ENCODE results near the gene SIGLEC1. TPM values are rescaled to one million over a fixed set of nuclear protein-coding genes. Genes with fewer than 3 reads are reported as not detected.

The SIGLEC1 gene
- polyA plus RNA-seq, 12 donors: 2.9 to 5.6 (median 4.0) TPM; not detected in 1

GRCh38 chr20:3728876-3729275, 16.5 kb upstream of the SIGLEC1 start:
- no peak for DNase-seq

GRCh38 chr20:3728354-3728753, 16.0 kb upstream of the SIGLEC1 start:
- DNase-seq: no peak

GRCh38 chr20:3727401-3728021, 15.1 kb upstream of the SIGLEC1 start:
- DNase-seq: peak; percentile 49

- no peak for DNase-seq
These were observed 12.0 kb upstream of the SIGLEC1 start for GRCh38 chr20:3724356-3724755.

DNA sequence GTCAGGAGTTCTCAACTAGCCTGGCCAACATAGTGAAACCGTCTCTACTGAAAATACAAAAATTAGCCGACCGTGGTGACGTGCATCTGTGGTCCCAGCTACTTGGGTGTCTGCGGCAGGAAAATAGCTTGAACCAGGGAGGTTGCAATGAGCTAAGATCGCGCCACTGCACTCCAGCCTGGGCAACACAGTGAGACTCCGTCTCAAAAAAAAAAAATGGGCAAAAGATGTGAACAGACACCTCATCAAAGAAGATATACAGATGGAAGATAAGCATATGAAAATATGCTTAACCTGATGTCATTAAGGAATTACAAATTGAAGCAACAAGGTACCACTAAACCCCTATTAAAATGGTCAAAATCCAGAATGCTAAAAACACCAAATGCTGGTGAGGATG, 10.9 kb upstream of the SIGLEC1 start:
- no peak for DNase-seq

DNA sequence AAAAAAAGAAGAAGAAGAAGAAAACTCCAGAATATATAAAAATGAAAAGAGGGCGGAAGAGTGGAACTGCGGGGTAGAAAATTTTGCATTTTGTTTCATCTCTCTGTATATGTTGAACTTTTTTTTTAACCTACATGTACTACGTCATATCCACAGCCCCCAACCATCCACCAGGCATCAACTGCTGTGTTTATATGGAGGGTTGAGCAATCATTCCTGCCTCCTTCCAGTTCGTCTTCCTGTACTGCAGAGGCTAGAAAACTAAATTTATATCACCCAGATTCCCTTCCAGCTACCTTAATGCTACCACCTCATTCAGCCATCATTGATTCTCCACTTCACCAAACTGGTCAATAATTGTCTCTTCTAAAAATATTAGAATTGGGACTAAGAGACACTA, 9.5 kb upstream of the SIGLEC1 start:
- DNase-seq: no peak

- DNase-seq: no peak
These were observed 8.2 kb upstream of the SIGLEC1 start for GRCh38 chr20:3720626-3721025.

GRCh38 chr20:3720068-3720467, 7.7 kb upstream of the SIGLEC1 start:
- DNase-seq: no peak

- DNase-seq: no peak
These were observed 6.6 kb upstream of the SIGLEC1 start for GRCh38 chr20:3719046-3719445.

GRCh38 chr20:3716195-3716834, 3.9 kb upstream of the SIGLEC1 start:
- no peak for DNase-seq

- DNase-seq: no peak
These were observed 1.7 kb upstream of the SIGLEC1 start for GRCh38 chr20:3714092-3714491.

DNA sequence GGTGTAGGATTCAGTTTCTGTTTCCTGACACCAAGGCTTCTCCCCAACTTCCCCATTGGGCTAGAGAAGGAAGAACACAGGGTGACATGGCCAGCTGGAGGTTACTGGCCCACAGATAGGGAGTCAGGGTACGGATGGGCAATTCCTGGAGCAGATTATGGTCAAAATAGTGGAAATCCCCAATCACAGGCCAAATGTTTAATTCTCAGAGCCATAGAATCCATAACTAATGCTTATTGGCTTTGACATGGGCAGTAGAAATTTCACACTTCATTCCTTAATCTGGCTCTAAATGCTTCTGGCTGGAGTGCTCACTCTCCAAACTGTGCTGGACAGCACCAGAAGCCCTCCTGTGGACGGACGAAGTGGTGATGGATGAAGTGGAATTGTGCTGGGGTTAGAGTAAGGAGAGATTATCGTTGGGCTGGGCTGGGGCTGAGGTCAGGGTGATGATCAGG, 887 bp downstream of the SIGLEC1 start:
- DNase-seq: no peak

DNA sequence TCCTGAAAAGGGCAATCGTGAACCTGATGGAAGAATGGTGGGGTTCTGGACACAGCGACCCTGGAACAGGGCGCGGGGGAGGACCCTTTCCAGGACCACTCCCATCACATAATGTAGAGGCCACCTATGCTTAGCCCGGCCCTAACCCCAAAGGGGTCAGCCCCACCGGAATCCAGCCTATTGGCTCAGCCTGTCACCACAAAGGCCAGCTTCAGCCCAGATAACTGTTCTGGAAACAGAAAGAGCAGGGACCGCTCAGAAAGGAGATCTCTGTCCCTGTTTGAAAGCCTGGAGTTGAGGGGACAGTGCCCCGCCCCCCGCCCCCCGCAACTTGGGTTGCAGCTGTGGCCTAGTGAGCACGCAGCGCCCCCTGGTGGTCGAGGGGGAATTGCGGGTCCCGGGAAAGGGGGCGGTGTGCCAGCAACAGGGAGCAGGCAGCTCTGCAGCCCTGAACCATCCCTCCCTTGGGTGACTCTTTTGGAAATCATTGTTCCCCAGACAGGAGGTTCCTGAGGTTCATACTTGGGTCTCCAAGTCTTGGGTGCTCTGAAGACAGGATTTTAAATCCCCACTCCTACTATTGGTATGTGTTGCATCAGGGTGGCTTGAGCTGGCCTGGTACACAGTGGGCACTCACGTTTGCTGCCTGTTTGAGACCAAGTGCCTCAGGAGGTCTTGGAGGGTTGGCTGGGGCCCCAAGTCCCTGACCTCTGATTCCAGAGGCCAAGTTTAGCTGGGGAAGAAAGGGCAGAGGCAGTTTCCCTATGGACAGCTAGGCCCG, 1.5 kb downstream of the SIGLEC1 start:
- DNase-seq: peak; percentile 79

DNA sequence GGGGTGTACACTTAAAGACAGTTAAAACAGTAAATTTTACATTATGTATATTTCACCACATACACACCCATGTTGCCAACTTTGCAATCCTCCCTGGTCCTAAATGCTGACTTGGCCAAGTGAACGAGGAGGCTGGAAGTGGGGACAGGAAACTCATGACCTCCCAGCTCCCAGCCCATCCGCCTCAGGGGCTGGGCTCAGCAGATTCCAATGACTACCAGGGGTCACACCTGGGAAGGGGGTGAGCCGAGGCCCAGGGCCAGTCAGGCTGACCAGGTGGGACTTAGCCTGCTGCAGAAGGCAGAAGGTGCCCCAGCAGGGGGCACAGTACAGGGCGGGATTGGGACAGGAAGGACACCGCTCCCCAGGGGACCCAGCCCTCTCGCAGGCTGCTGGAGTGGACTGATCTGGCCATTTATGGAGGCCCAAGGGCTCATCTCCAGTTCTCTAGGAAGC, 2.4 kb downstream of the SIGLEC1 start:
- no peak for DNase-seq

DNA sequence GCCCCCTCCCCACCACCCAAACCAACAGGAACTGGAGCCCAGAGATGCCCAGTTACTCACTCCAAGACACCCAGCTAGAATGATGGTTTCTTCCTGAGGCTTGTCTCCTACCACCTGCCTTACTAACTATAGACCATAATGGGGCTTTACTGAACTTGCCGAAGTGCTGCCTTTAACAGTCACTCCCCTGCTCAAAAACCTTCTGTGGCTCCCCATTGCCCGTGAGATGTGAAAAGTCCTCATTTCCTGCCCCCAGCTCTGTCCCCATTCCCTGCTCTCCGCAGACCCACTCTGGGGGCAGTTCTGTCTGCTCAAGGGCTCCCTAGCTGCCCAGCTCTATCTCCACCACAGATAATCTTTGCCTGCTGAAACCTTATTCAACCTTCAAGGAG, 4.9 kb downstream of the SIGLEC1 start:
- DNase-seq: no peak

GRCh38 chr20:3706774-3707507, 5.5 kb downstream of the SIGLEC1 start:
- DNase-seq: no peak

DNA sequence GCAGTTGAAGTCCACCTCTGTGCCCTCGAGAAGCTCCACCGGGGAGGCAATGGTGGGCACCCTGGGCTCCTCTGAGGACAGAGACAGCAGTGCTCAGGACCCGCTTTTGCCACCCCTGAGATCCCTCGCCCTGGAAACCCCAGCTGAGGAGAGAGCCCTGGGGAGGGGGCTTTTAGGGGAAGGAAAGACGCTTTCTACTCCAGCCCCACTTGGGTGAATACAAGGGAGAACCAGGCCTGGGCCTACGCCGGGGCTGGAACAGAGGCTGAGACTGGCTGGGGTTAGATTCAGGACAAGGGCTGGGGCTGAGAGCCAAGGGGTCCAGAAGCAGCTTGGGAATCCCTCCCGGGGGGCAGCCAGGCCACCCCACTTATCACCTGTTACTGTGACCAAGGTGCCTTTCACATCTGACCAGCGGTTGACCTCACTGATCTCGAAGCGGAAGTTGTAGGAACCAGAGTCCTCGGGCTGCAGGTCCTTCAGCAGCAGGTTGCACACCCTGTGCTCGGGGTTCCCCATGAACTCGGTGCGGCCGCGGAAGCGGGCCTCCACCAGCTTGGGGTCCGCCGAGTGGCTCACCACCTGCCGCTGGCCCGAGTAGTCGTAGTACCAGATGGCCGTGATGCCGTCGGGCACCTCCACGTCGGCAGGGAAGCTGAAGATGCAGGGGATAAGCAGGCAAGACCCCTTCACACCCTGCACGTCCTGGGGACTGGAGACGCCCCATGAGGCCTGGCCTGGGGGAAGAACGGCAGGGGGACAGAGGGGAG, 6.2 kb downstream of the SIGLEC1 start:
- DNase-seq: no peak

DNA sequence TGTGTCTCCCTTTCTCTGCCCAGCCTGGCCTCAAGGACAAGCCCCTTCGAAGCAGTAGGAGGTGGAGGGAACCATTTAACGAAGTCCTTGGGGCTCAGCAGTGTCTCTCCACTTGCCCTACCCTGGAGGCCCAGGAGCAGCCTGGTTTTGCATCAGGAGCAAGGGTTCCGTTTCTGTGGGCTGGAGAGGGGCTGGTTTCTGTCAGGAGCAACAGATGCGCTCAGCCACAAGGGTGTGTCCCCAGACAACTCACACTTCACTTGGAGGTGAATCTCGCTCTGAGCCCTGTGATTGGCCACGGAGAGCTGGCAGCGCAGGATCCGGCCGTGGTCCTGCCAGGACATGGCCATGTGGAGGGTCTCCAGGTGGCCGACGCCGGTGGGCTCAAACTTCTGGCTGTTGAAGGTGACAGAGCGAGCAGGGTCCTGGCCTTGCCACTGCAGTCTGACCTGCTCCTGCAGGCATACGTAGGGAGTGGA, 6.9 kb downstream of the SIGLEC1 start:
- DNase-seq: no peak

GRCh38 chr20:3704087-3704486, 8.3 kb downstream of the SIGLEC1 start:
- DNase-seq: no peak

GRCh38 chr20:3702611-3703391, 9.6 kb downstream of the SIGLEC1 start:
- no peak for DNase-seq
